Hematopoietic multipotent progenitor cell treated with erythropoietin and hydrocortisone succinate and interleukin-3 and kit ligand, for 6 days (in vitro differentiated cells): ENCODE results near the gene HOXB7.

Experiments
- DNase-seq: peaks from one replicate; pipeline ENCODE4 v3.0.0-alpha.2; 2015

Gene HOXB7

DNA sequence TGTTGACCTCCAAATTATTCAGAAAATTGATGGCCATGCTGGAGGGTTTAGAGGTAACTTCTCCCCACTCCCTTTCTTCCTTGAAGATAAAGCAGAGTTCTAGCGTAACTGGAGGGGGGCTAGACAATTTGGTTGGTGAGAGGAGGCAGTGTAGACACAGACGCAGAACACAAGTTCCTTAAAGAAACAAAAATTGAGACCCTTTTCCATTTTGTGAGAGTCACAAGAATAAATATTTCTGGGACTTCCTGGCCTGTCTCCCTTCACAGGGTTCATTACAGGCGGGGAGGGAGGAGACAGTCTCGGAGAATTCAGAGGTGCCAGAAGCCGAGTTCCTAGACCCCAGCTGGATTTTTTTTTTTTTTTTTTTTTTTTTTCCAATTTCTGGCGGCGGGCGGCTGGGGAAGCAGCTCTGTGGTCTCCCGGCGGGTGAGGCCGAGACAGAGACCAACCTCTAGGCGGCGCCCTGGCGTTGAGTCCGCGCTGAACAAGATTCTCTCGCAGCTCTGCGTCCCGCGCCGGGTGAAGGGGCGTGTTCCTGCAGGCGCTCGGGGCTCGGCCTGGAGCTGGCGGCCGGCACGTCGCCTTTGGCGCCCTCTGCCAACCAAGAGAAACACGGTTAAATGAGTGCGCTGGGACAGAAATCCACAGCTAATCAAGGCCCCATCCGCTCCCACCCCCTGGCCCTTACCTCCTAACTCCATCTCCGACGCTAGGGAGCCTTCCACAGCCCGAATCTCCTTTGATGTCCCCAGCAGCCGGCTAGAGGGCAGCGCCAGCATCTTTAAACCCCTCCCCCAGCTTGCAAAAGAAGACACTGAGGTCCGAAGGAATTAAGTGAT, 25.6 kb upstream of the HOXB7 start:
- peak; percentile 91 for DNase-seq

DNA sequence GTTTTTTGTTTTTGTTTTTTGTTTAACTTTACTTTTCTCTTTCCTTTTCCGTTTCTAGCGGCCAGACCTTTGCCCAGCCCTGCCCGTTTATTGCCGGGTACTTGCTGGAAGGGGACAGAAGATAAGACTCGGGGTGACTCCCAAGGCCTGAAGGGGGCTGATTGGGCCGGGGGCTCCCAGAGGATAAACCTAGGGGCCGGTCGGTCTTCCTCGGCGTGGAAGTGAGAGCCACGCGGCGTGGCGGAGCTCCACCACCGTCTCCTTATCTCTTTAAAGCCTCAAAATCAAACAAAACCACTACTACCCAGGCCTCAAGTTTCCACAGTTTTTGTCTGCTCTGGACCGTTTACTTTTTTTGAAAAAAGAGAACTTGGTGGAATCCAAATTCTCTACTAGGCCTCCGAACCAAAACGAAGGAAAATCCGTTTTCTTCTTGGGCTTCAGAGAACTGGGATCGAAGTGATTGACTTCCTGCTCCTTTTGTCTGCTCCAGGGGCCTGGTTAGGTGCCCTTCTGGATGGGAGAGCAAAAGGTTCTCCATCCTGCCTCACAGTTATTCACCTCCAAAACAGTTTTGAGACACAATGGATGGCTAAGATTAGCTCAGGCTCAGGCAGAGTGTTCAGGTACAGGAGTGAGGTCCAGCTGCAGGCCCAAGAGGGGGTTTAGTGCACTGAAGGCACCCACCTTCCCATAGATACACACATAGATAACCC, 23.8 kb upstream of the HOXB7 start:
- DNase-seq = no peak

DNA sequence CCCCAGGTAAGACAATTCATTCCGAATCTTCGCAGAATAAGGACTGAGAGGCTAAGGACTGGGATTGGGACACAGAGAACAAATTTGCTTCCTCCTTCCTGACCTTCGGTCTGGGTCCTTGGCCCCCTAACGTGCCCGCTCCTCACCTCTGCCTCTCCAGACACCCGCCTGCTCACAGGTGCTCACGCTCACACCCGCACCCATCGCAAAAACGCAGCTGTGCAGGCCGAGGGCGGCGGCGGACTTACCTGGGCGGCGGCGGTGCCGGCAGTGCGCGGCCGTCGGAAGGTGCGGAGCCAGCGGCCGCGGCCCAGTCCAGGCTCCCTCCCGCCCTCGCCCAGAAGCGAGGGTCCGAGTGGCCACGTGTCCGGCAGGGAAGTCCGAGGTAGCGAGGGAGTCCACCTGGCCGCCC, 22.5 kb upstream of the HOXB7 start:
- DNase-seq = no peak

DNA sequence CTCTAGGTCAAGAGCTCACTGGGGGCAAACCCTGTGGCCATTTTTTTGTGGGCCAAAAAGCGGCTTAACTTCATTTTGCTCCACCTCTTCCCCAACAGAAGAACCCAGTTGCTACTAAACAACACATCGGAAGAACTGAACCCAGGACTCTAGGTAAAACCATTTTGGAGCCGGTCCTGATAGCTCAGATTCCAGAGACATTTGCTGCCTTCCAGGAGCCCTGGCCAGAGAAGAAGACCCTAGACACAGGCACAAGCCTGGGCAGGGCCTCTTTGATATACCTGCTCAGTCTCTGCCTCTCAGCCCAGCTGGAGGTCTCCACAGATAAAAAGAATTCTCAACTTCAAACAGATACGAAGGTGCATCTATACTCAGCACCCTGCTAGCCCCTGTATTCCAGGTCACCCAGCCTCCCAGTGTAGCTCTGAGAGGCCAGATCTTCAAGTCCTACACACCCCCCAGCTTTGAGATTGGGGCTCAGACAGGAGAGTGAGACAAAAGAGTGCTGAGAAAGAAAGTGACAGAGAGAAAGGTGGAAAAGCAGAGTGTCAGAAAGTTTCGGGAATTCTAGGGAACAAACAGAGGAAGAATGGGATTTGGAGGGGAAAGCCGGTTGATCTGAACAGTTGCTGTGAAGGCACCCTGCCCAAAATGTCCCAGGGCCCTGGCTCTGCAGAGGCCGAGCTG, 21.9 kb upstream of the HOXB7 start:
- DNase-seq = no peak

DNA sequence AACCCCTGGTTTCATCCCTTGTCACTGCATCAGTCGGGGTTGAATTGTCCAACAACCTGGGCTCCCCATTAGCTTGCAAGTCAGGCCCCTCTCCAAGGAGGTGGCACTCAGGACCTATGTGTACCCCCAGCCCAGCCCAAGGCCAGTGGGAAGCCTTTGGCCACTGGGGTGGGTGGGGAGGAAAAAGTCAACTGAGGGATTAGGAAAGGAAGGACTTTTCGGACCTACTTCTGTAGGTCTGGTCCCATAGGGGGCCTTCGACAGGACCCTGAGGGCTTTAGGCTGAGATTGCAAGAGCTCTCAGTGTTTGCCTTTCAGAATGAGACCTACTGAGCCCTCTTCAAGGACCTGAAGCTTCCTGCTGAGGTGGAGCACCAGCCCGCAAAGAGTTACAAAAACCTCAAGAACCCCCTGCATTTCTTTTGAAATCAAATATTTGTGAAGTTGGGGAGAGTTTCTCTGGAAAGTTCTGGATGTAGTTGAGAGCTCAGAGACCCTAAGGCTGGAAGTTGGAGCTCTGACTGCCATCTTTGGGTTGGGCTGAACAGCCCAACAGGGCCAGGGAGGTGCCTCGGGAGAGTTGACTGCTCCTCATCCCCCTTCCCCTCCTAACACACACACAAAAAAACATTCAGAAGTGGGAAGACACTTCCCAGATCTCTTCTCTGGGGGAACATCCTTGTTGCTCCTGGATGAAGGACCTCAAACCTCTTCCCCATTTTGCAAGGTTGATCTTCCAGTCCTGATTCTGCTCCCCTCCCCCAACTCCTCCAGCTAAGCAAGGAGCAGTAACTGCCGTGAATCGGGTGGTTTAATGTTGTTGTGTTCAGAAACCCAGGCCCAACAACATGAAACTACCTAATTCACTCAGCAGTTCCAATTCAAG, 21.1 kb upstream of the HOXB7 start:
- no peak for DNase-seq

DNA sequence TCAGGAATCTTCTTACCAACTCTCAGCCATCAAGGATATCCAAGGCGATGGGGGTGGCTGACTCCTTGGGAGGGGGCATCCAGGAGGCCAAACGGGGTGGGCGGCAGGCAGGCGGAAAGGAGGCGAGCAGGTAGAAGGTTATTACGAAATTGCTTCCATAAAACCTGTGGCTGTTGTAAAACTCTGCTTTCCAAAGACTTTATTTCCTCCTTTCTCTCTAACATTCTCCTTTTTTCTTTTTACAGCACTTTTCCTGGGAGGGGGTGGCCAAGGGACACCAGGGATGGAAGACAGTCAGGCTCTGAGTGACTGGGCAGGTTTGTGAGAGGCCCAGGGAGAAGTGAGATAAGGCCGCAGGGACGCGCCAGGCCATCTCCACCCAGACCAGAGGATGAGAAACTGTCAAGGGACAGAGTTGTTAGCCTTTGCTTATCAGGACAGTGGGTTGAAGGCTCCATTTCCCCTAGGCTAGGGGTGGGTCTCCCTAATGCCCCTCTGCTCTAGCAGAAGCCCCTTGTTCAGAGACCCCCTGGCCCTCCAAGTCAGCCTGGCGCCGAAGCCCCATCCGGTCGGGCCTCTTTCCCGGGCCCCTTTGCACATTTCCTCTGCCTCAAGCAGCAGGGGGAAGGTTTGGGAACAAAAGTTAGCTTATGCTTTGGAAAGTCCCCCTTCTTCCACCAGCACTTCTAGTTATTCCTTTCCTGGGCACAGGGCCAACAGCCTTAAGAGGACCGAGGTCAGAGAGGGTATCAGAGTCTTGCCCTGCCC, 20.3 kb upstream of the HOXB7 start:
- DNase-seq = peak; percentile 47

DNA sequence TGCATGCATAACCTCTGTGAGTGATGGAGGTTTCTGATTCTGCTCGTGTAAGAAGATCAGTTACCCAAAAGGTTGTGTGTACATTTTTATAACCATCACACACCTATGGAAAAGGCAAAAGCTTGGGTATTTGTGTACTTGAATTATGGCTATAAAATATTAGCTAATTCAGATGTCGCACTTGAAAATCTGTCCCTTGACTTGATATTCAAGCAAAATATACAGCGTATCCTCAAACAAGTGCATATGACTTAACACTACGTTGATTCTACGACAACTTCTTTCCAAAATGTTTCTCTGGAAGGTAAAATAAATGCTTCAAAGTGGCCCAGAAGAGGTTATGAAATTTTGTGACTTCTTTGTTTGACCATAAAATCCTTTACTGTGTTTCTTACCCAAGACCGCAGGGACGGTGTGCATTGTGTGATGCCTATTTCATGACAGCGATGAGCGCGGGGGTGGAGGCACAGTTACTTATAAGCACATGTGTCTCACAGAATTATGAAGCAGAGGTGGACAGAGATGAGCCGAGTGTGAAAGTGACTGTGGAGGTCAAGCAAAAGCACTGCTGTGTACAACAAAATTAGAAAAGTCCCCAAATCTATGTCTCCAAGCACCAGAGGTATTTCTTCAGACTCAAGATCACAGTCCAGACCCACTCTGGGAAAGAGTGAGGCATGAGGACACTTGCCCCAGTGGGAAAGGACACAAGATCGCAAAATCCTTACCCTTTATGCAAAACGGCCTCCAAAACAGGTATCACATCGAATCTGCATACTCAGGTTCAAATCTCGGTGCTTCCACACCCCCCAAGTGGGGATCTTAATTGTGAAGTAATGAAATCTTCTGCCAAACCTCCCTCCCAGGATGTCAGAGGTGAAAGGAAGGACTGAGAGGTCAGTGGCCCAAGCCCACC, 19.4 kb upstream of the HOXB7 start:
- DNase-seq = no peak

DNA sequence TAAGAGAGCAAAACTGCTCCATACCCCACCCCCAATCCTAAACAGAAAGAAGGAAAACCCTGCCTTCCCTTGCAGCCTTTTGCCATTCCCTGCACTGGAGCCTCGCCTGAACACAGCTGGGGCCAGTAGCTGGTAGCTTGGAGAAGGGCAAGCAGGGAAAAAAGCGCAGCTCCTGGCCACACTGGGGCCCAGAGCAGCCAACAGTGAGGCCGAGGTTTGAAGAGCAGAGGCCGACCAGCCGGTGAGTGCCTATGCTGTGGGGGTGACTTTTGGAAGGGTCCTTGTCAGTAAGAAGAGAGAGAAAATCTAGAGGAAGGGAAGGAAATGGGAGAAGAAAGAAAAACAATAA, 18.6 kb upstream of the HOXB7 start:
- no peak for DNase-seq

DNA sequence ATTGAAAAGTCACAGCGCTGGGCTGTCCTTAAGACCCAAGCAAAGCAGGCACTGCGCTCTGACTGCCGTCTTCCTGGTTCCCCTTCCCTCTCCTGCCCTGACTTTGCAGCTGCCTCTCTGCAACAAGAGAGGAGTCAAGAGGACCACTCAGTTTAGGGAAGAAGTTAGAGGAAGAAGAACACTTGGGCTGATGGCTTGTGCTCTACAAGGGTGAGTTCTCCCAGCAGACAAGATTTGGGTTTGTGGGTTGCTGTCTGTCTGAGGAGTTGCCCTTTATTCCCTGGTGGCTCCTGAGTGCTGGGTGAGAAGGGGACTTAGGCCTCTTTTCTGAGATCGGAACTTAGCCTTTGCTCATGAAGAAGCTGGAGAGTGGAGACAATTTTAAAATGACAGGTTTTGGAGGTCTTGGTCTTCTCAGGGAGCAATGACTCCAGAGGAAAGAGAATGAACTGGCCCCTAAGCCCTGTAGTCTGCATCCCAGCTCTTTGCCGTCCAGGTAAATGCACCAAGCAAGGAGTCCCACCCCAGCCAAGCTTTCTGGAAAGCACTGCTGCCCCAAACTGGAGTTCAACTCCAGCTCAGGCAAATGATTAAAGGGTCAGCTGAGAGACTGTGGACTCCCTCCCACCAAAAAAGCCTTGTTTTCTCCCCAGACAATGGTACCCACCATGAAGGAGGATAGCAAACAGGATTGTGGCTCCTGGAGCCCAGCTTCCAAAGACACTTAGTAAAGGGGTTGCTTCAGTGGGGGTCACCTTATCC, 18.0 kb upstream of the HOXB7 start:
- DNase-seq = no peak

DNA sequence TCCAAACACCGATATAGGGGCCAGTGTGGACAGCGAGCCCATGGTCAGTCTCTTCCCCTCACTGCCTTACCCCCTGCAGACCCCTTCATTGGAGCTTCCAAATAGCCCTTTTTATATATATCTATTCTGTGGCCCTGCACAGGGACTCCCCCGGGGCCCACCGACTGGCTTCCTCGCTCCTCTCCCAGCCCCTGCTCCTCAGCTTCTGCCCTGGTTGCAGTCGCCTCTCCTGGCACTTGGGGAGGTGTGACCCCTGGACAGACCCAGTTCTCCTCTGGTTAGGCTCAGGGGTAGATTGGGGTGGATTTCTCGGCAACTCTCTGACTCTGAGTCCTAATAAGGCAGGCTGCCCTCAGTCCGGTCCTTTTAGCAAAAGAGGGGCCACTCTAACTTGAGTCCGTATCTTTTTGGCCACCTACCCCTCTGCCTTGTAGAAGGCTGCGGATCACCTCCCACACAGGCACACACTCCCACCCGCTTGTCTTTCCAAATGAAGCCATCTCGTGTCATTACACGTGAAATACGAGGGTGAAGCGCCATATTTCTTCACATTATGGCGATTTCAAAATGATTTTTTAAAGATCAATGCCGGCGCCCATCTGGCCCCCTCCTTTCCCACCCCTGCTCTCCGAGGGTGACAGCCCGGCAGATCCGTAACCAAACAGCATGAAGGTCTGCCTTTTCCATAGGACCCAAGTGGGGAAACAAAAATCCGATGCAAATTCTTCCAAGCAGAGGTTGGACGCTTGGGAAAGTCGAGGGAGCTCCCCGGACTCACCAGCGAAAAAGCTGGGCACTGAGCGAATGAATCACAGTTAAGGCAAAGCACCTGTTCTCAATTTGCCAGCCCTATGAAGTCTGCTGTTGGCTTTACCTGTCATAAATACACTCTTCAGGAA, 17.1 kb upstream of the HOXB7 start:
- DNase-seq = no peak

DNA sequence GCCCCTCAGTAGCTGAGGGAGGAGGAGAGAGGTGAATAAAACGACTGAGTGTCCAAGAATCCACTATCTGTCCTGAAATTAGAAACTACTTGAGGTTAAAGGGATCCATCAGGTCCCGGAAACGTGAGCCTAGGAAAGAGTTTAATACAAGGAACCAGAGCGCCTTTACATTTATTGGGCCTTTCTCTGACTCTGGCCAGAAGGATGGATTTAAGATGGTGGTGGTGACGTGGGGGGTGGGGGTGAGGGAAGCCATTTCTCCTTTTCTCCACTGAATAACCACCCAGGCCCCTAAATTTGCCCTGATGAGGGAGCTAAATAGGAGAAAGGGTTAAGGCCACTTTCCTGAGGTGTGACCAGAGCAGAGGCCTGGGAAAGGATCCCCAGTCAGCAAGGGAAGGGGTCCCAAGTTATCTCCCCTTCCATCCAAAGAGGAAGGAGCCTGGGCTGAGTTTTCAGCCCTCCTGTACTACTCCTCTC, 16.3 kb upstream of the HOXB7 start:
- no peak for DNase-seq

DNA sequence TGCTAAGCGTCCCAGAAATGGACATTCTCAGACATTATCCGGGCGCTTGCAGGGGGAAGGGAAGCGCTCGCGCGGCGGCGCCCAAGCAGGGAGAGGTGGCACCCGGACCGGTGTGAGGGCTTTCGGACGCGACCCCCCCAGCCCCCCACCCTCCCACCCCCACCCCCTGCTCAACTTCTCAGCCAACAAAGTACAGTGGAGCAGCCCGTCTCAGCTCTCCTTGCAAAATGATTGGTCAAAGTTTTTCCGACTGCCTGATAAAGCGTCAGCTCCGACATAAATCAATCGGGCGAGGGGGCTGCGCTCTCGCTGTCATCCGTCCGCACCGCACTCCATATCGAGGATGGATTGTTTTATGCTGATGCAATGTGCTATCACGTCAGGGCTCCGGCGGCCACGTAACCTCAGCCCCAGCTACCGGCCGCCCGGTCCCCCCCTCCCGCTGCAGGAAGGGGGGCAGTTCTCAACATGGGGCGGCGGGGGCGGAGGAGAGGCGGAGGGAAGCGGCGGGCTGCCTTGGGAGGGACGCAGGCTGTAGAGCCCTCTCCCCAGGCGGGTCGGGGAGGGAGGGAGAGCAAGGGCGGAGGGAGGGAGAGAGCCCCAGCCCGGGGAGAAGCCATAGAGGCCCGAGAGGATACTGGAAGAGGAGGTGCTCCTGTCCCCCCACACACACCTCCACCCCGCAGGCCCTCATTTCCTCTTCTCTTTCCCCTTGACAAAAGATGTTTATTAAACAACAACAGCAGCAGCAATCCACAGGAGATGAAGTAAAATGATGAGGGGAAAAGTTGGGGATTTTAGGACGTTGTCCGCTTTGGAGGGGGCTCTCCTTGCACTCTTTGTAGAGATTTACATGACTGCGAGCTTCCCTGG, 15.7 kb upstream of the HOXB7 start, which contains the start of gene HOXB9:
HOXB9 (minus strand) TSS at position 114 of the 873 bp plus-strand sequence; CDS start at position 25, 89 bp downstream.
- no peak for DNase-seq

DNA sequence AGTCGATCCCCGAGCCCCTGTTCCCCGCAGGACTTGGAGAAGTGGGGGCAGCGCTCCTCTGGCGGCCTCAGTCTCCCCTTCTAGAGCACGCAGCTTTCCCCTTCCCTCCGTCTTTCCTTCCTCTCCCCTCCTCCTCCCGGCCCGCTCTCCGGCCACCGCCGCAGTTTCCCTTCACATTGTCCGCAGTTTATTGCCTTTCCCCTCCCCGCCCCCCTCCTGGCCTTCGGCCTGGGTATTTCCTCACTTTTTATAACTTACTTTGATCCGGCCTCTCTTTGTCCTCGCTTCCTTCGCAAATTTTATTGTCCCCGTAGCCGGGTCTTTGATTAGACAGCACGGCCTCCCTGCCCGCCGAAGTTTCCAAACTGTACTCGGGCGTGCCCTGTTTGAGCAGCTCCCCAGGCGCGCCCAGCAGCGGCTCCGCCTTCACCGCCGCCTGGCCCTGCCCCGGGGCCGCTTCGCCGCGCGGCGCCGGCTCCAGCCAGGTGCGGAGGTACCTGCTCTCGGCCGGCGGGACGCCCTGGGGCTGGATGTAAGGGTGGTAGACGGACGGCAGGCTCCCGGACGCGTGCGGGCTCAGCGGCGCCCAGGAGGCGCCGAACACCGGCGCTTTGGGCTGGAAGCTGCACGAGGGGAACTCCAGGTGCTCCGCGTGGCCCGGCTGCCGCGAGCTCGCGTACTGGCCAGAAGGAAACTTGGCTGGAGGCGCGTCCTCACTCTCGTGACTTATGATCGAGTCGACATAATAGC, 14.9 kb upstream of the HOXB7 start:
- peak; percentile 71 for DNase-seq

DNA sequence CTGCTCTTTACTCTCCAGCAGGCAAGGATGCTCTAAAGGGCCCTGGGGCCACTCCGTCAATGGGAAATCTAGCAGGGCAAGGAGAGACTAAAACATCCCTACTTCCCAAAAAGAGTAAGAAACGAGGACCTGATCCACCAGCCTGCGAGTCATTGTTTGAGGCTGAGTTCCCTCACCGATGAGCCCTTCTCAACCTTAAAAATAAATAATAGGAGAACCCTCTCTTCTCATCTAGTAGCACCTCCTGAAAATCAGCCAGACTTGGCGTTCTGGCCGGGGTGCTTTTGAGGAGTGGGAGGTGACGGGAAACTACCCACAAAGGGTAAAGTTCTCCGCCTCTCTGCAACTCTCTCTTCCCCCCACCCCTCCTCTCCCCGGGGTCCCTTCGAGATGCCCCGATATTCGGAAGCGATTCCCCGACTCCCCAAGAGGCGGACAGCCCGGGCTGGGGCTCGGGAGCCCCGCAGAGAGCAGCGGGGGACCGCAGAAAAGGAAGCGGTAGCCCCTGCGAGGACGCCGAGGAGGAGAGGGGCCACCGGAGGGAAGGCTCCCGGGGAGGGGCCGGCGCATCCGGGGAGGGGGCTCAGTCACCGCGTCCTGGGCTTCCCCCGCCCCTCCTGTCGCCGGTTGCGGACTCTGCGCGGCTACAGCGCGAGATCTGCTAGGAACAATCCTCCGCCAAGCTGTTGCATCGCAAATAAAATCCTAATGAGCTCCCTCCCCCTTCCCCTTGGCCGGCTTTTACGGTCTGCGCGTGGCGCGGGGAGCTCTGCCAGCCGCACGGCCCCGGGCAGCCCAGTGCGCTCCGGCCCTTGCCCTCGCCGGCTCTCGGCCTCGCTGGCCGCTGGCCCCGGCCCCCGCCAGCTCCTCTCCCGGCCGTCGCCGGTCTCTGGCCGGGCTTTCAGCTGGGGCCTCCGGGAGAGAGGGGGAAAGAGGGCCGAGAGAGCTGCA, 14.0 kb upstream of the HOXB7 start:
- no peak for DNase-seq

DNA sequence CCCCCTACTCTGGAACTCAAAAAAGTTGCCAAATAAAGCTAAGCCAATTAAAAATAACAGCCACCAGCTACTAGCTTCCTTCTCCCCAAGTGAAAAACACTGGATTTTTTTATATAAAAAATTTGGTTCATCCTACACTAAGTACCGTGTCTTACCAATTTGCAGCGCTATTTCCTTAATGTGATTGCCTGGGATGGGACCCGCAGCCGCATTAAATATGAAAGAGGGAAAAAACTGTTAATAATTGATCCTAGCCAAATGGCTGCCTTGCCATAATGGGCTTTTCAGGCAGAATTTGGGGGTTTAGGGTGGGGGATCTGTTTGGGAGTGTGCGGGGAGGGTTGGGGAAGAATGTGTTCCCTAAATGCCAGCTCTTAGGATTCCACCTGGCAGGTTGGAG, 13.3 kb upstream of the HOXB7 start:
- DNase-seq = no peak

DNA sequence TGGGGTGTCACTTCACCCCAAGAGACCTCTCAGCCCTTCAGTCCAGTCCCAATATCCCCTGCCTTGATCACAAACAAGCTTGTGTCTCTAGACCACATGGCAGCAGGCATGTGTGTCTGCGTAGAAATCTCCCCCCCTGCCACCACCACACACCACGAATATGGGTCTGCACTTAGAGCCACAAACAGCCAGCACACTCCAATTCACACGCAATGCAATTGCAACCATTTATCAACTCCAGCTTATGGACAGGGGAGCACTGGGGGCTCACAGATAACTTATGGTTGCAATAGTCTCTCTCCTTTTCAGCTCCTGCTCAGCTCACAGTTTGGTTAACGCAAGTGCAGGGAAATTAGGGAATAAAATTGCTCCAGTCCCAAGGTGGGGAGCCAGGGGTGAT, 12.8 kb upstream of the HOXB7 start:
- no peak for DNase-seq
